ENCODE results near the gene HBE1. TPM values are rescaled to one million over a fixed set of nuclear protein-coding genes. Genes with fewer than 3 reads are reported as not detected.

The HBE1 gene
- total and polyA plus RNA-seq, 2 of the 8 experiments (the other 6 are each of a cell fraction or from before 2014, with no cell fraction given), result 0.39 TPM; not detected in 1

DNA sequence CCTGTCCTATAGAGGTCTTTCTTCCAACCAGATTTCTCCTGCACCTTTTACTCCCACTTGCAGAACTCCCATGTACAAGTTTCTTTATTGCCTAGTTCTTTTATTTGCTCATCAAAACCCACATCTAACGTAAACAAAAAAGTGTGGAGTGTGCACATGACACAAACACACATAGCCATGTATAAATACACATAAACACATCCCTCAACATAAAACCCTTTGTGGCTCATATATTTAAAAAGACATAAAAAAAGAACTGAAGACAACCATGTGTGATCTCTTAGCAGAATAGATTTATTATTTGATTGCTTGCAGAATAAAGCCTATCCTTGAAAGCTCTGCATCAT is 16.9 kb downstream of the HBE1 start:
- H2AK5ac ChIP-seq (ENCODE audit: low read depth, low read length), result no peak overlapping the region
- no peak overlapping the region for H3K4ac ChIP-seq (replicated peaks; ENCODE audit: insufficient read length, low read depth, low read length)
- WGBS, 2 experiments (ENCODE audit: extremely low coverage in 1 of 2, insufficient coverage in 1 of 2, insufficient read length in 1 of 2, insufficient replicate concordance in 2 of 2, low coverage in 1 of 2, low lambda C conversion rate in 2 of 2, missing lambda C conversion rate in 1 of 2), result 100% methylated on average over 1 of the region's 1 CpG; no CpG with 5 or more reads in 1 of the 2 experiments
- no peaks in the 10 kb centered on the region for H3K79me2 ChIP-seq (ENCODE audit: control insufficient read depth in 1 of 2, insufficient read depth in 2 of 2, low read length in 2 of 2)
- no peak overlapping the region for H3K9ac ChIP-seq (replicated peaks in 1 of 4; ENCODE audit: extremely low read depth in 1 of 4, low read depth in 3 of 4, low read length in 3 of 4)
- H3K9me3 ChIP-seq (ENCODE audit: insufficient read depth in 2 of 2, low read depth in 1 of 2, low read length in 1 of 2), result no peaks in the 10 kb centered on the region
- H4K5ac ChIP-seq (ENCODE audit: insufficient read length, low read depth, low read length), result no peak overlapping the region
- H3K4me2 ChIP-seq (ENCODE audit: insufficient read depth in 1 of 2, low read depth in 2 of 2, low read length in 2 of 2), result no peak overlapping the region
- H3K36me3 ChIP-seq (ENCODE audit: control insufficient read depth in 2 of 4, insufficient read depth in 4 of 4, low read length in 3 of 4), result no peaks in the 10 kb centered on the region
- no peak overlapping the region for H3K56ac ChIP-seq (replicated peaks; ENCODE audit: insufficient read length, low read depth, low read length)
- H3K14ac ChIP-seq (ENCODE audit: insufficient read length), result no peak overlapping the region
- H2BK120ac ChIP-seq (replicated peaks; ENCODE audit: low read depth, low read length), result no peak overlapping the region
- H3K79me1 ChIP-seq (ENCODE audit: low read depth, low read length), result no peaks in the 10 kb centered on the region
- H2BK12ac ChIP-seq (ENCODE audit: low read depth, low read length), result no peak overlapping the region
- TF ChIP-seq GTF2F1 (IDR thresholded peaks at IDR 0.05; ENCODE audit: borderline replicate concordance, low read depth, low read length) (no peak), ZNF274 (IDR thresholded peaks at IDR 0.05; ENCODE audit: borderline replicate concordance, extremely low read depth, low read length) (no peak)
- H4K20me1 ChIP-seq (replicated peaks in 1 of 2; ENCODE audit: control insufficient read depth in 1 of 2, insufficient read depth in 2 of 2, low read length in 2 of 2), result no peaks in the 10 kb centered on the region
- no peak overlapping the region for H2AFZ ChIP-seq (ENCODE audit: low read length)
- no peak overlapping the region for H3K23ac ChIP-seq (ENCODE audit: insufficient read length)
- H2BK20ac ChIP-seq (ENCODE audit: low read length), result no peak overlapping the region
- no peak overlapping the region for H2BK5ac ChIP-seq (ENCODE audit: low read depth, low read length)
- no peak overlapping the region for H4K8ac ChIP-seq (ENCODE audit: extremely low read depth, insufficient read depth, low read length)
- FAIRE-seq, result no peak
- ChIA-PET POLR2A (ENCODE audit: partially characterized antibody) (no interaction called here), CTCF (ENCODE audit: partially characterized antibody) (no interaction called here)
- no peaks in the 10 kb centered on the region for H3K23me2 ChIP-seq (ENCODE audit: low read depth, low read length)
- no peak overlapping the region for H3K4me3 ChIP-seq (ENCODE audit: extremely low read depth in 1 of 4, insufficient read depth in 2 of 4, low read depth in 3 of 4, low read length in 4 of 4)
- H3K4me1 ChIP-seq (replicated peaks in 1 of 4; ENCODE audit: control insufficient read depth in 3 of 4, insufficient read depth in 4 of 4, low read length in 3 of 4), result peaks cover under 1 to 5% (median 1%) of the 10 kb centered on the region in 4 experiments; a peak in 5 of 7 replicates
- no peak overlapping the region for H3K27ac ChIP-seq (ENCODE audit: low read depth, low read length)
- no peak overlapping the region for H3K18ac ChIP-seq (ENCODE audit: extremely low read depth, low read length)
- no peak overlapping the region for H2BK15ac ChIP-seq (ENCODE audit: low read length)
- peaks cover 0 to 1% (median 0%) of the 10 kb centered on the region in 4 experiments; a peak in 3 of 7 replicates for H3K27me3 ChIP-seq (replicated peaks in 1 of 4; ENCODE audit: control insufficient read depth in 3 of 4, extremely low read depth in 1 of 4, insufficient read depth in 3 of 4, low read length in 3 of 4)
- H4K91ac ChIP-seq (replicated peaks; ENCODE audit: insufficient read length, low read length), result no peak overlapping the region
- no peak for DNase-seq (ENCODE audit: low read depth in 1 of 2, low spot score in 2 of 2)

All from H1 (cell line).